IMR-90 (cell line): ENCODE results near the gene RAB36. TPM values are rescaled to one million over a fixed set of nuclear protein-coding genes. Genes with fewer than 3 reads are reported as not detected.

Experiments
- ATAC-seq: fragments of 200-7000 bp; cut with Tn5 transposase; 2 replicates; pipeline ENCODE4 v1.9.1; 2020; ENCODE audit warnings: low read depth, mild to moderate bottlenecking, moderate library complexity
- BruUV-seq: library from RNA; stranded (reverse); fragments of 400-500 nt; replicated peaks from 2 replicates; lab custom pipeline; 2021; lab: Mats Ljungman, UMichigan
- CTCF ChIA-PET: fragments of 300-600 bp; formaldehyde crosslinking; extraction: SDS; loops from one replicate; lab custom pipeline; 2021; ENCODE audit warnings: antibody characterized with exemption; lab: Yijun Ruan, JAX
- POLR2A ChIA-PET: fragments of 300-600 bp; sonication (Branson Sonifier 250); formaldehyde crosslinking; loops from one replicate; lab custom pipeline; 2022; ENCODE audit warnings: antibody characterized with exemption; ENCODE audit not compliant: unreplicated experiment; lab: Charles Lee
- DNase-seq: peaks from one replicate; pipeline ENCODE4 v3.0.0; 2013
- H2AFZ ChIP-seq: replicated peaks from 2 replicates; pipeline ENCODE3; 2013; ENCODE audit warnings: low read length, mild to moderate bottlenecking; ENCODE audit not compliant: poor library complexity
- H2AK5ac ChIP-seq: 2 replicates; pipeline ENCODE4 v1.6.1; 2013; ENCODE audit warnings: low read depth, low read length, inconsistent platforms
- H2AK9ac ChIP-seq: replicated peaks from 2 replicates; pipeline ENCODE3; 2013; ENCODE audit warnings: mild to moderate bottlenecking, low read depth, low read length, moderate library complexity; ENCODE audit not compliant: poor library complexity
- H2BK120ac ChIP-seq: 2 replicates; pipeline ENCODE4 v1.6.1; 2013; ENCODE audit warnings: low read depth, low read length, inconsistent platforms
- H2BK15ac ChIP-seq: 3 replicates; pipeline ENCODE4 v1.6.1; 2013; ENCODE audit warnings: low read depth, low read length, inconsistent platforms
- H2BK20ac ChIP-seq: 2 replicates; pipeline ENCODE4 v1.6.1; 2013; ENCODE audit warnings: low read depth, mild to moderate bottlenecking, inconsistent platforms, low read length, moderate library complexity
- H2BK5ac ChIP-seq: 2 replicates; pipeline ENCODE4 v1.6.1; 2013; ENCODE audit warnings: mild to moderate bottlenecking, low read depth, low read length, inconsistent platforms; ENCODE audit not compliant: poor library complexity, severe bottlenecking
- H3K14ac ChIP-seq: replicated peaks from 2 replicates; pipeline ENCODE4 v1.6.1; 2013; ENCODE audit warnings: low read depth, low read length, inconsistent platforms
- H3K18ac ChIP-seq: 2 replicates; pipeline ENCODE4 v1.6.1; 2013; ENCODE audit warnings: low read depth, low read length, control low read depth
- H3K23ac ChIP-seq: 2 replicates; pipeline ENCODE4 v1.6.1; 2013; ENCODE audit warnings: low read depth, low read length, inconsistent platforms
- H3K27ac ChIP-seq: 2 replicates; pipeline ENCODE4 v1.5.1; 2013; ENCODE audit warnings: mild to moderate bottlenecking, control low read depth, low read length; ENCODE audit not compliant: insufficient read depth
- H3K27me3 ChIP-seq: 2 replicates; pipeline ENCODE4 v1.6.1; 2013; ENCODE audit warnings: low read length; ENCODE audit not compliant: control insufficient read depth, insufficient read depth
- H3K36me3 ChIP-seq: 2 replicates; pipeline ENCODE4 v1.6.1; 2013; ENCODE audit warnings: low read length, mixed read lengths; ENCODE audit not compliant: control insufficient read depth, insufficient read depth
- H3K4ac ChIP-seq: 2 replicates; pipeline ENCODE4 v1.6.1; 2013; ENCODE audit warnings: low read depth, low read length, inconsistent platforms
- H3K4me1 ChIP-seq: 2 replicates; pipeline ENCODE4 v1.6.1; 2013; ENCODE audit warnings: low read length, mixed read lengths; ENCODE audit not compliant: control insufficient read depth, insufficient read depth
- H3K4me2 ChIP-seq: 2 replicates; pipeline ENCODE4 v1.6.1; 2013; ENCODE audit warnings: low read depth, mild to moderate bottlenecking, control low read depth, low read length, moderate library complexity
- H3K4me3 ChIP-seq: 2 replicates; pipeline ENCODE4 v1.5.1; 2013; ENCODE audit warnings: low read depth, mild to moderate bottlenecking, control low read depth, low read length, moderate library complexity; ENCODE audit not compliant: insufficient read depth
- H3K56ac ChIP-seq: 2 replicates; pipeline ENCODE4 v1.6.1; 2013; ENCODE audit warnings: low read length, inconsistent platforms; ENCODE audit not compliant: insufficient read depth; ENCODE audit errors: extremely low read depth
- H3K79me1 ChIP-seq, 2 experiments: 2 replicates each; pipeline ENCODE4 v1.6.1; 2013; ENCODE audit warnings: low read length in 2 of 2, inconsistent platforms in 1 of 2, low read depth in 1 of 2
- H3K9ac ChIP-seq: 2 replicates; pipeline ENCODE4 v1.6.1; 2013; ENCODE audit warnings: low read depth, low read length, control low read depth
- H3K9me1 ChIP-seq: 2 replicates; pipeline ENCODE4 v1.6.1; 2013; ENCODE audit warnings: low read length, inconsistent platforms; ENCODE audit not compliant: insufficient read depth
- H3K9me3 ChIP-seq: 2 replicates; pipeline ENCODE4 v1.6.1; 2013; ENCODE audit warnings: low read length; ENCODE audit not compliant: control insufficient read depth, insufficient read depth
- H4K20me1 ChIP-seq: 2 replicates; pipeline ENCODE4 v1.6.1; 2013; ENCODE audit warnings: low read length, inconsistent platforms; ENCODE audit not compliant: insufficient read depth
- H4K5ac ChIP-seq: 2 replicates; pipeline ENCODE4 v1.6.1; 2013; ENCODE audit warnings: mild to moderate bottlenecking, low read depth, low read length, control low read depth
- H4K8ac ChIP-seq, 2 experiments: 2 replicates each; pipeline ENCODE4 v1.6.1; 2013; ENCODE audit warnings: low read depth in 2 of 2, low read length in 2 of 2, control low read depth in 1 of 2, inconsistent platforms in 1 of 2
- H4K91ac ChIP-seq: 2 replicates; pipeline ENCODE4 v1.6.1; 2013; ENCODE audit warnings: low read depth, low read length, inconsistent platforms; ENCODE audit not compliant: insufficient read depth
- CEBPB ChIP-seq: IDR thresholded peaks from 2 replicates; pipeline ENCODE4 v1.6.1; 2012; ENCODE audit warnings: low read depth, low read length, improper control_type of control experiment
- CHD1 ChIP-seq: IDR thresholded peaks from 2 replicates; pipeline ENCODE4 v1.6.1; 2012; ENCODE audit warnings: low read depth, low read length, improper control_type of control experiment
- MXI1 ChIP-seq: IDR thresholded peaks from 2 replicates; pipeline ENCODE4 v1.6.1; 2012; ENCODE audit warnings: low read depth, mild to moderate bottlenecking, low read length, moderate library complexity, borderline replicate concordance
- RFX5 ChIP-seq: IDR thresholded peaks from 2 replicates; pipeline ENCODE4 v1.8.0; 2012; ENCODE audit warnings: low read depth, mild to moderate bottlenecking, low read length, moderate library complexity
- WGBS, 2 experiments: methylation state at CpG; one replicate each; pipeline versions ENCODE4 v1.1.5 to v1.1.7; 2013; ENCODE audit warnings: missing lambda C conversion rate in 2 of 2; ENCODE audit not compliant: insufficient read length in 1 of 2; ENCODE audit errors: extremely low coverage in 2 of 2; 5-methylcytosine and 5-hydroxymethylcytosine counted together
- dilution Hi-C: fragments of 300-500 bp; cut with HindIII; formaldehyde crosslinking; loops from one replicate; pipeline ENCODE4 v1.14.3; 2018; ENCODE audit warnings: low sequenced_read_pairs; ENCODE audit not compliant: unreplicated experiment
- in situ Hi-C: fragments of 300-500 bp; cut with MboI; formaldehyde crosslinking; loops from 3 replicates; pipeline ENCODE4 v1.14.3; 2019; ENCODE audit warnings: low sequenced_read_pairs, inconsistent platforms, mixed read lengths
- intact Hi-C: fragments of 100-400 bp; cut with micrococcal nuclease; formaldehyde crosslinking; loops from 2 replicates; pipeline ENCODE4 v1.10.0; 2022
- polyA plus RNA-seq, 3 experiments: library from polyadenylated mRNA; depleted of rRNA; stranded (reverse); fragments of >200 nt; gene quantifications; 2 replicates each; pipeline ENCODE4 v1.2.3, GENCODE V29; 2012; ENCODE audit warnings: low replicate concordance in 1 of 3
- total RNA-seq: library from RNA; depleted of rRNA; stranded (reverse); fragments of >200 nt; gene quantifications from 2 replicates; pipeline ENCODE4 v1.2.3, GENCODE V29; 2012

Gene RAB36
- total and polyA plus RNA-seq, 2 of the 4 experiments (the other 2 are of a cell fraction) = 3.6 to 4.0 TPM

GRCh38 chr22:23150762-23151161 lies 5.5 kb downstream of the RAB36 start:
- no peak overlapping the region for H3K14ac ChIP-seq
- H3K4me2 ChIP-seq = no peak overlapping the region
- no peak overlapping the region for H3K4me3 ChIP-seq
- peaks cover 0 to 5% of the 10 kb centered on the region in 2 experiments; a peak in 1 of 4 replicates for H3K79me1 ChIP-seq
- no peak overlapping the region for H2BK120ac ChIP-seq
- intact Hi-C loops = no loop called here
- no peak overlapping the region for H4K8ac ChIP-seq
- no peak overlapping the region for H2BK15ac ChIP-seq
- H2BK20ac ChIP-seq = no peak overlapping the region
- no peak overlapping the region for H3K23ac ChIP-seq
- H3K9ac ChIP-seq = no peak overlapping the region
- dilution Hi-C loops = no loop called here
- H2BK5ac ChIP-seq = no peak overlapping the region
- H2AK5ac ChIP-seq = no peak overlapping the region
- TF ChIP-seq CEBPB = peak; percentile 44; the same call in 1 of the 2 replicates
- no peak for TF ChIP-seq RFX5
- TF ChIP-seq MXI1 = no peak
- no peak for TF ChIP-seq CHD1
- H2AK9ac ChIP-seq = no peak overlapping the region
- WGBS, 2 experiments = no CpG with 5 or more reads among the region's 6 CpGs
- no peak overlapping the region for H2AFZ ChIP-seq
- no peak overlapping the region for H4K91ac ChIP-seq
- no peak overlapping the region for H3K4ac ChIP-seq
- H3K9me3 ChIP-seq = no peaks in the 10 kb centered on the region
- no peak overlapping the region for H3K18ac ChIP-seq
- H4K20me1 ChIP-seq = 0 out of 2 replicates have a peak, but pooled peaks cover 4% of the 10 kb centered on the region
- DNase-seq (no peak), ATAC-seq (no peak)
- POLR2A ChIA-PET = no interaction called here
- no peaks in the 10 kb centered on the region for H3K27me3 ChIP-seq
- no peak overlapping the region for H4K5ac ChIP-seq
- peaks cover 2% of the 10 kb centered on the region; the same call in 1 of the 2 replicates for H3K36me3 ChIP-seq
- CTCF ChIA-PET = no interaction called here
- no TSS peak for BruUV-seq
- H3K4me1 ChIP-seq = peaks cover 13% of the 10 kb centered on the region
- peaks cover 6% of the 10 kb centered on the region; the same call in 1 of the 2 replicates for H3K9me1 ChIP-seq
- no peak overlapping the region for H3K56ac ChIP-seq
- in situ Hi-C loops = no loop called here
- H3K27ac ChIP-seq = no peak overlapping the region
